Motor neuron (in vitro differentiated cells): Measurements from ENCODE around the gene TSPAN7. TPM values are rescaled to one million over a fixed set of nuclear protein-coding genes. Genes with fewer than 3 reads are reported as not detected.

ENCODE experiments used
- total RNA-seq, 8 experiments: library from RNA; unstranded; fragments of 300-600 nt; gene quantifications; 2 replicates each; pipeline versions ENCODE4 v1.2.3 to v1.2.4, GENCODE V29; 2022

Gene TSPAN7
- total RNA-seq, 8 experiments from 2014 or later = 3.9 to 88.2 (median 60.8) TPM

Other genes starting within 250 kb of the TSPAN7 start
- gene RPGR, start 234.0 kb upstream of the TSPAN7 start, total RNA-seq = 10 to 100 TPM in 3 of 8 experiments, 1 to 10 TPM in 5; 3.6 to 25.7 (median 6.0) TPM
- gene OTC, start 208.9 kb upstream of the TSPAN7 start, total RNA-seq = under 1 TPM in 3 of 8 experiments, not detected in 5; 0.13 to 0.23 (median 0.14) TPM
- 10 to 100 TPM; 40.4 to 93.3 (median 55.3) TPM for gene MID1IP1, start 239.9 kb downstream of the TSPAN7 start, total RNA-seq